Transverse colon (tissue), 4 donors: ENCODE results near the gene MEGF9.

Experiments used
- EP300 ChIP-seq: sonication (generic); formaldehyde crosslinking; IDR thresholded peaks from one replicate; pipeline ENCODE4 v1.6.1; 2017; ENCODE audit warnings: antibody characterized with exemption, low read depth
- POLR2A ChIP-seq: fragments of 450-650 bp; IDR thresholded peaks from one replicate; pipeline ENCODE4 v1.6.1; 2016; ENCODE audit warnings: antibody characterized with exemption, mild to moderate bottlenecking, moderate library complexity
- POLR2AphosphoS5 ChIP-seq, 3 donors: sonication (generic); formaldehyde crosslinking; IDR thresholded peaks; one replicate each; pipeline ENCODE4 v1.6.1; 2016; ENCODE audit warnings: antibody characterized with exemption in 3 of 3
- TF ChIP-seq, protein P1 (sequence below), 5 experiments: fragments of 200-600 bp in 3 of 5; fragments of 450-650 bp in 2 of 5; sonication (generic) in 3 of 5; IDR thresholded peaks; 1 replicate in 2 of 5; 2 replicates in 3 of 5; pipeline ENCODE4 v1.5.1; 2016 to 2017; ENCODE audit warnings: antibody characterized with exemption in 5 of 5, inconsistent platforms in 3 of 5, mild to moderate bottlenecking in 2 of 5, moderate library complexity in 1 of 5

DNA sequence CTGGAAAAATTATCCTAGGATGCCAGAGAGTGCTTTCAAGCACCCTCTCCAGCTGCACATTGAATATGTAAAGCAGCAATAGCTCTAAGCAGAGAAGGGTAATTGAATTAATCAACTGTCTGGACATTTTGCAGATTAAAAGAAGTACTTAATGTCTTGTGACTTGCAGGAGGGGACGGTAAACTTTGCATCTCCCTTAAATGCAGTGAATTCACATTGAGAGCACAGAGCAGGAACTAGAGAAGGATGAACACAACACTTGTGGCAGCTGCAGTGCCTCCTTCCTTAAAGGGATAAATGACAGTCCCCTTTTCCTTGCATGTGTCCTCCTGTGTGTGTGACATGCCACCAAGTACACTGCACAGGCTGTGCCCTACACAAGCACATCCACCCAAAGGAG lies 126.9 kb downstream of the MEGF9 start:
- TF ChIP-seq, protein P1, sequence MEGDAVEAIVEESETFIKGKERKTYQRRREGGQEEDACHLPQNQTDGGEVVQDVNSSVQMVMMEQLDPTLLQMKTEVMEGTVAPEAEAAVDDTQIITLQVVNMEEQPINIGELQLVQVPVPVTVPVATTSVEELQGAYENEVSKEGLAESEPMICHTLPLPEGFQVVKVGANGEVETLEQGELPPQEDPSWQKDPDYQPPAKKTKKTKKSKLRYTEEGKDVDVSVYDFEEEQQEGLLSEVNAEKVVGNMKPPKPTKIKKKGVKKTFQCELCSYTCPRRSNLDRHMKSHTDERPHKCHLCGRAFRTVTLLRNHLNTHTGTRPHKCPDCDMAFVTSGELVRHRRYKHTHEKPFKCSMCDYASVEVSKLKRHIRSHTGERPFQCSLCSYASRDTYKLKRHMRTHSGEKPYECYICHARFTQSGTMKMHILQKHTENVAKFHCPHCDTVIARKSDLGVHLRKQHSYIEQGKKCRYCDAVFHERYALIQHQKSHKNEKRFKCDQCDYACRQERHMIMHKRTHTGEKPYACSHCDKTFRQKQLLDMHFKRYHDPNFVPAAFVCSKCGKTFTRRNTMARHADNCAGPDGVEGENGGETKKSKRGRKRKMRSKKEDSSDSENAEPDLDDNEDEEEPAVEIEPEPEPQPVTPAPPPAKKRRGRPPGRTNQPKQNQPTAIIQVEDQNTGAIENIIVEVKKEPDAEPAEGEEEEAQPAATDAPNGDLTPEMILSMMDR (IDR thresholded peaks at IDR 0.05) = no peak
- TF ChIP-seq EP300 (no peak), POLR2AphosphoS5 (IDR thresholded peaks at IDR 0.05) (no peak), POLR2A (no peak)
